Transverse colon (tissue), 4 donors: ENCODE data around the gene ASB13. TPM values are rescaled to one million over a fixed set of nuclear protein-coding genes. Genes with fewer than 3 reads are reported as not detected.
A peak's percentile ranks its signal among the peaks of the same experiment; 100 is the strongest.

Source experiments
- DNase-seq: peaks from one replicate; pipeline ENCODE4 v3.0.0-alpha.2; 2019
- H3K27ac ChIP-seq, 4 donors: fragments of 200-600 bp; sonication (generic); 2 replicates each; pipeline ENCODE4 v1.5.1; 2016 to 2018; ENCODE audit warnings: inconsistent platforms in 4 of 4
- H3K27me3 ChIP-seq: fragments of 200-600 bp; sonication (generic); 2 replicates; pipeline ENCODE4 v1.5.1; 2017; ENCODE audit warnings: inconsistent platforms
- H3K36me3 ChIP-seq, 4 donors: fragments of 200-600 bp; sonication (generic); 2 replicates each; pipeline ENCODE4 v1.5.1; 2017 to 2019; ENCODE audit warnings: inconsistent platforms in 4 of 4
- H3K4me1 ChIP-seq, 4 donors: fragments of 200-600 bp; sonication (generic); 2 replicates each; pipeline ENCODE4 v1.5.1; 2017 to 2020; ENCODE audit warnings: inconsistent platforms in 4 of 4
- H3K4me3 ChIP-seq, 4 donors: fragments of 200-600 bp; sonication (generic); 1 replicate in 1 of 4; 2 replicates in 3 of 4; pipeline versions ENCODE4 v1.5.1 to v1.6.1; 2017 to 2019; ENCODE audit warnings: inconsistent platforms in 4 of 4
- H3K9me3 ChIP-seq, 2 donors: fragments of 200-600 bp; sonication (generic); 2 replicates each; pipeline ENCODE4 v1.5.1; 2017 to 2019; ENCODE audit warnings: inconsistent platforms in 2 of 2
- CTCF ChIP-seq, 5 experiments: fragments of 200-600 bp in 3 of 5; fragments of 450-650 bp in 2 of 5; sonication (generic) in 3 of 5; IDR thresholded peaks; 1 replicate in 2 of 5; 2 replicates in 3 of 5; pipeline ENCODE4 v1.5.1; 2016 to 2017; ENCODE audit warnings: antibody characterized with exemption in 5 of 5, inconsistent platforms in 3 of 5, mild to moderate bottlenecking in 2 of 5, moderate library complexity in 1 of 5
- EP300 ChIP-seq: sonication (generic); formaldehyde crosslinking; IDR thresholded peaks from one replicate; pipeline ENCODE4 v1.6.1; 2017; ENCODE audit warnings: antibody characterized with exemption, low read depth
- POLR2A ChIP-seq: fragments of 450-650 bp; IDR thresholded peaks from one replicate; pipeline ENCODE4 v1.6.1; 2016; ENCODE audit warnings: antibody characterized with exemption, mild to moderate bottlenecking, moderate library complexity
- POLR2AphosphoS5 ChIP-seq, 3 donors: sonication (generic); formaldehyde crosslinking; IDR thresholded peaks; one replicate each; pipeline ENCODE4 v1.6.1; 2016; ENCODE audit warnings: antibody characterized with exemption in 3 of 3
- WGBS, 2 donors: methylation state at CpG; one replicate each; pipeline ENCODE4 v1.1.5; 2018; ENCODE audit warnings: low coverage in 1 of 2; 5-methylcytosine and 5-hydroxymethylcytosine counted together
- in situ Hi-C, 4 donors: fragments of 200-750 bp; cut with MboI; loops; one replicate each; pipeline versions ENCODE4 v1.15.0 to v1.15.1; 2017; ENCODE audit warnings: low sequenced_read_pairs in 3 of 4, low pct_ligation_motif_present in 1 of 4, low pct_unique_long_range_greater_than_20kb in 1 of 4
- intact Hi-C: fragments of 100-400 bp; cut with DNase I; formaldehyde crosslinking; loops from one replicate; pipeline ENCODE4 v1.15.1; 2023; ENCODE audit warnings: low total_unique reads
- total RNA-seq, 4 donors: library from RNA; depleted of rRNA; stranded (reverse); fragments of >200 nt; gene quantifications; one replicate each; pipeline ENCODE4 v1.1.0, GENCODE V29; 2016

The ASB13 gene, protein sequence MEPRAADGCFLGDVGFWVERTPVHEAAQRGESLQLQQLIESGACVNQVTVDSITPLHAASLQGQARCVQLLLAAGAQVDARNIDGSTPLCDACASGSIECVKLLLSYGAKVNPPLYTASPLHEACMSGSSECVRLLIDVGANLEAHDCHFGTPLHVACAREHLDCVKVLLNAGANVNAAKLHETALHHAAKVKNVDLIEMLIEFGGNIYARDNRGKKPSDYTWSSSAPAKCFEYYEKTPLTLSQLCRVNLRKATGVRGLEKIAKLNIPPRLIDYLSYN
- 10 to 100 TPM; 14.5 to 73.3 (median 61.0) TPM for total RNA-seq

GRCh38 chr10:5666008-5666840, at the start of gene ASB13:
TSS of gene ASB13 (minus strand) at chr10:5666595. CDS start at chr10:5666551, 44 bp downstream.
- Histone ChIP-seq H3K27me3 (no peaks in the 10 kb centered on the region), H3K4me3 (peak within 1 kb of the TSS; percentile 72 to 92 (median 89)), H3K4me1 (peaks cover 5 to 45% (median 14%) of the 10 kb centered on the region in 4 donors), H3K27ac (peak within 1 kb of the TSS; percentile 84 to 89 (median 87)), H3K36me3 (no peaks in the 10 kb centered on the region), H3K9me3 (no peaks in the 10 kb centered on the region)
- in situ Hi-C loops = no loop called here
- TF ChIP-seq EP300 = no peak
- TF ChIP-seq POLR2AphosphoS5 (IDR thresholded peaks at IDR 0.05) = peak in 2 of 3 donors; percentile 5 to 45
- 0 to 1% methylated on average over 5 to 36 of the region's 112 CpGs for WGBS, 2 donors
- intact Hi-C loops = no loop called here
- DNase-seq = peak; percentile 80

- WGBS, 2 donors = 53 to 55% methylated on average over 4 of the region's 4 CpGs
- H3K36me3 ChIP-seq = no peaks in the 10 kb centered on the region
- H3K9me3 ChIP-seq = no peaks in the 10 kb centered on the region
- no peaks in the 10 kb centered on the region for H3K27me3 ChIP-seq
- in situ Hi-C loops (no loop called here), intact Hi-C loops (no loop called here)
- TF ChIP-seq POLR2A = no peak
- TF ChIP-seq POLR2AphosphoS5 (IDR thresholded peaks at IDR 0.05) = no peak
- TF ChIP-seq CTCF (IDR thresholded peaks at IDR 0.05) = no peak
- TF ChIP-seq EP300 = no peak
- H3K4me3 ChIP-seq = peak overlapping the region in 1 of 4 donors; percentile 30
- peak overlapping the region in 1 of 4 donors; percentile 7 for H3K27ac ChIP-seq
- H3K4me1 ChIP-seq = peaks cover 0 to 33% (median 8%) of the 10 kb centered on the region in 4 donors
- no peak for DNase-seq
These were observed 45.2 kb upstream of the ASB13 start for GRCh38 chr10:5711642-5712041.

DNA sequence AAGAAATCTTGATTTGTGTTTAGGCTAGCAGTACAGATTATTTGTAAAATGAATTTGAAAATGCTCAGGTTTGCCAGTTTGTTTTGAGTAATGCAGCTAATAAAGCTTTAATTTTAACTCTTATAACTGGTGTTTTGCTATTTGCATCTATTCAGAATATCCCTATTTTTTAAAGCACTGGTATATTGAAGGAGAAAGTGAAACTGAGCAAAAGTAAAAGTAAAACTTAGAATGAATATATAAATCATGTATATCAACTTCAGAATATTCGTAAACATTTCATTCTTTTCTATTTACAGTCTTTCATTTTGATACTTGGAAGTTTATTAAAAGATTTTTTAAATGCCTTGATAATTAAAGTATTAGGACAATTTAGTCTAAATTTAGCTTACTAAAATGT, 44.5 kb upstream of the ASB13 start:
- Histone ChIP-seq H3K4me1 (peaks cover 0 to 33% (median 8%) of the 10 kb centered on the region in 4 donors), H3K27me3 (no peaks in the 10 kb centered on the region), H3K9me3 (no peaks in the 10 kb centered on the region), H3K36me3 (no peaks in the 10 kb centered on the region), H3K27ac (peak overlapping the region in 1 of 4 donors; percentile 7), H3K4me3 (peak overlapping the region in 1 of 4 donors; percentile 30)
- 34 to 53% methylated on average over 1 of the region's 1 CpG for WGBS, 2 donors
- DNase-seq = no peak
- TF ChIP-seq POLR2A (no peak), POLR2AphosphoS5 (IDR thresholded peaks at IDR 0.05) (no peak), CTCF (IDR thresholded peaks at IDR 0.05) (no peak), EP300 (no peak)
- in situ Hi-C loops = no loop called here
- intact Hi-C loops = no loop called here

DNA sequence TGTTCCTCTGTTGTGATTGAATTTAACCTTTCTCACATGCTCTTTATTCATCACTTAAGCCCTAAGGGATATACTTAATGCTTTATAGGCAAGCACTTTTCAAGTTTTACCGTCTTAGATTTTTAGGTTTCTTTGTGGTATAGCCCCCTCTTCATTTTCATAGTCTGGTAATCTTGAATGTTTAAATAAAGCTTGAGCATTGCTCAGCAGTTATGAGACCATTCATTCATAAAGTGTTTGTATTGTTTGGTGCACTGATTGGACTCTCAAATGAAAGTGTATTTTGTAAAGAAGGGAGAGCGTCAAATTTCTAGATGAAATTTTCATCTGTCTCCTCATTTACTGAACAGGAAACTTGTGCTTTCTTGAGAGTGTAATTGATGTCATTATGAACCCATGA, 43.5 kb upstream of the ASB13 start:
- H3K27me3 ChIP-seq = no peaks in the 10 kb centered on the region
- H3K27ac ChIP-seq = no peak overlapping the region
- H3K4me1 ChIP-seq = peaks cover 0 to 30% (median 8%) of the 10 kb centered on the region in 4 donors
- H3K4me3 ChIP-seq = no peak overlapping the region
- intact Hi-C loops (no loop called here), in situ Hi-C loops (no loop called here)
- TF ChIP-seq POLR2A (no peak), EP300 (no peak), CTCF (IDR thresholded peaks at IDR 0.05) (no peak), POLR2AphosphoS5 (IDR thresholded peaks at IDR 0.05) (no peak)
- DNase-seq = no peak
- WGBS, 2 donors = 82% methylated on average over 2 of the region's 2 CpGs
- no peaks in the 10 kb centered on the region for H3K9me3 ChIP-seq
- H3K36me3 ChIP-seq = no peaks in the 10 kb centered on the region
